ENCODE data around the gene RABGAP1L. TPM values are rescaled to one million over a fixed set of nuclear protein-coding genes. Genes with fewer than 3 reads are reported as not detected.

Gene RABGAP1L
- total and polyA plus RNA-seq, 2 donors from 2014 or later: 16.2 to 48.5 TPM

GRCh38 chr1:174954073-174954460, 794.7 kb downstream of the RABGAP1L start:
- intact Hi-C loops (cut with DNase I): no loop called here
- TF ChIP-seq, protein P1, sequence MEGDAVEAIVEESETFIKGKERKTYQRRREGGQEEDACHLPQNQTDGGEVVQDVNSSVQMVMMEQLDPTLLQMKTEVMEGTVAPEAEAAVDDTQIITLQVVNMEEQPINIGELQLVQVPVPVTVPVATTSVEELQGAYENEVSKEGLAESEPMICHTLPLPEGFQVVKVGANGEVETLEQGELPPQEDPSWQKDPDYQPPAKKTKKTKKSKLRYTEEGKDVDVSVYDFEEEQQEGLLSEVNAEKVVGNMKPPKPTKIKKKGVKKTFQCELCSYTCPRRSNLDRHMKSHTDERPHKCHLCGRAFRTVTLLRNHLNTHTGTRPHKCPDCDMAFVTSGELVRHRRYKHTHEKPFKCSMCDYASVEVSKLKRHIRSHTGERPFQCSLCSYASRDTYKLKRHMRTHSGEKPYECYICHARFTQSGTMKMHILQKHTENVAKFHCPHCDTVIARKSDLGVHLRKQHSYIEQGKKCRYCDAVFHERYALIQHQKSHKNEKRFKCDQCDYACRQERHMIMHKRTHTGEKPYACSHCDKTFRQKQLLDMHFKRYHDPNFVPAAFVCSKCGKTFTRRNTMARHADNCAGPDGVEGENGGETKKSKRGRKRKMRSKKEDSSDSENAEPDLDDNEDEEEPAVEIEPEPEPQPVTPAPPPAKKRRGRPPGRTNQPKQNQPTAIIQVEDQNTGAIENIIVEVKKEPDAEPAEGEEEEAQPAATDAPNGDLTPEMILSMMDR (IDR thresholded peaks at IDR 0.05; ENCODE audit: borderline replicate concordance, extremely low read depth, insufficient read depth): no peak
- Histone ChIP-seq H3K27ac (ENCODE audit: low read depth in 2 of 2, low read length in 2 of 2) (no peak overlapping the region), H3K36me3 (ENCODE audit: control insufficient read depth in 2 of 3, insufficient read depth in 3 of 3, low read length in 3 of 3) (no peaks in the 10 kb centered on the region), H3K9me3 (ENCODE audit: control insufficient read depth in 2 of 3, insufficient read depth in 1 of 3, low read length in 3 of 3) (no peaks in the 10 kb centered on the region), H3K9ac (ENCODE audit: low read length in 3 of 3) (no peak overlapping the region), H3K27me3 (ENCODE audit: control insufficient read depth, insufficient read depth, low read length) (no peaks in the 10 kb centered on the region), H3K4me1 (ENCODE audit: control insufficient read depth in 2 of 3, insufficient read depth in 2 of 3, low read depth in 1 of 3, low read length in 3 of 3) (peaks cover 0 to 8% (median 3%) of the 10 kb centered on the region in 3 donors), H3K4me3 (ENCODE audit: low read length in 3 of 3) (no peak overlapping the region)
- DNase-seq: no peak
- no peak for FAIRE-seq

DNA sequence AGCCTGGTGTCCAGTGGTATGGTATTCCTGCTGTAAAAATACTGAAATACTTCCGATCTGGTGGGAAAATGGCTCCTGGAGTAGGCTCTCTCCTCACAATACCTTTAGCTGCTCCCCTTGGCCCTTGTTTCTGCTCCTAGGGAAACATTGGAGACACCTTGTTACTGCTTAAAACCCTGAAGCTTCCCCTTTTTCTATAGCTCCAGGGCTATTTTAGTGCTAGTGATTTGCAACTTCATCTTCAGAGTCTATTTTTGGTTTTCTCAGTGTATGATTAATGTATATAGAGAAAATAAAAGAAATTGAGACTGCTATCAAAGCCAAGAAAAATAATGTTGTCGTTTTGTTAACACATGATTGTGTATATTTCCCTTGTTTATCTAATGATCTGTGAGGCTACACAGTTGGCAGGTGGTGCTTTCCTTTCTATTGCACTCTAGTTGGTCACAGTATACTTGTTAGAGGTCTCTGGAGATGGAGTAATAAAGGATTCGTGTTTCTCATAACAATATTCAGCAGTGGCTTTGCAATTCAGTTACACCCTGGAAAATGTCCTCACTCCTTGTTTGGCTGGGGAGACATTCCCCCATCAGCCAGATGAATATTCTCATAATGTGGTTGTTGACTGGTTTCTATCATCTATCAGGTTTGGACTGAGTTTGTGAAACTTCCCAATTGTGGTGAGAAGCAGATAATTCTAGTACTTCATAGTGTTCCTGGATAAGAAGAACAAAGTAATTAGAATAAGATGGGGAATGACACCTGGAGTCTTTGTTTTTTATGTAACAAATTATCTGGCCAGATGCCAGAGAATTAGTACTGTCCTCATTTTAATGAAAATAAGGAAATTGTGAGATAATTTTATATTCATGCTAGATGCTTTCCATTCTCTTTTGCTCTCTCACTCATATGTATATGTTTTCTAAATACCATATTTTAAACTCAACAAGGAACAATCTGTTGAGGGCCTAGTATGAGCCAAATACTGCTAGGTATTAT, 795.6 kb downstream of the RABGAP1L start:
- intact Hi-C loops (cut with DNase I): no loop called here
- Histone ChIP-seq H3K27me3 (ENCODE audit: control insufficient read depth, insufficient read depth, low read length) (no peaks in the 10 kb centered on the region), H3K4me1 (ENCODE audit: control insufficient read depth in 2 of 3, insufficient read depth in 2 of 3, low read depth in 1 of 3, low read length in 3 of 3) (peaks cover 0 to 5% (median 3%) of the 10 kb centered on the region in 3 donors), H3K27ac (ENCODE audit: low read depth in 2 of 2, low read length in 2 of 2) (no peak overlapping the region), H3K36me3 (ENCODE audit: control insufficient read depth in 2 of 3, insufficient read depth in 3 of 3, low read length in 3 of 3) (no peaks in the 10 kb centered on the region), H3K9ac (ENCODE audit: low read length in 3 of 3) (no peak overlapping the region), H3K9me3 (ENCODE audit: control insufficient read depth in 2 of 3, insufficient read depth in 1 of 3, low read length in 3 of 3) (no peaks in the 10 kb centered on the region), H3K4me3 (ENCODE audit: low read length in 3 of 3) (no peak overlapping the region)
- DNase-seq: no peak
- TF ChIP-seq, protein P1 (IDR thresholded peaks at IDR 0.05; ENCODE audit: borderline replicate concordance, extremely low read depth, insufficient read depth): no peak
- FAIRE-seq: no peak

- H3K9me3 ChIP-seq (ENCODE audit: control insufficient read depth in 2 of 3, insufficient read depth in 1 of 3, low read length in 3 of 3): no peaks in the 10 kb centered on the region
- peaks cover 0 to 3% (median 0%) of the 10 kb centered on the region in 3 donors for H3K4me1 ChIP-seq (ENCODE audit: control insufficient read depth in 2 of 3, insufficient read depth in 2 of 3, low read depth in 1 of 3, low read length in 3 of 3)
- FAIRE-seq: no peak
- intact Hi-C loops (cut with DNase I): no loop called here
- H3K9ac ChIP-seq (ENCODE audit: low read length in 3 of 3): no peak overlapping the region
- no peak for DNase-seq
- no peak overlapping the region for H3K4me3 ChIP-seq (ENCODE audit: low read length in 3 of 3)
- no peaks in the 10 kb centered on the region for H3K27me3 ChIP-seq (ENCODE audit: control insufficient read depth, insufficient read depth, low read length)
- TF ChIP-seq, protein P1 (IDR thresholded peaks at IDR 0.05; ENCODE audit: borderline replicate concordance, extremely low read depth, insufficient read depth): no peak
- H3K36me3 ChIP-seq (ENCODE audit: control insufficient read depth in 2 of 3, insufficient read depth in 3 of 3, low read length in 3 of 3): no peaks in the 10 kb centered on the region
- no peak overlapping the region for H3K27ac ChIP-seq (ENCODE audit: low read depth in 2 of 2, low read length in 2 of 2)
These were observed 796.8 kb downstream of the RABGAP1L start for GRCh38 chr1:174956086-174956485.
